IMR-90 (cell line): Measurements from ENCODE around the gene VAC14. TPM values are rescaled to one million over a fixed set of nuclear protein-coding genes. Genes with fewer than 3 reads are reported as not detected.

Experiments
- ATAC-seq: fragments of 200-7000 bp; cut with Tn5 transposase; 2 replicates; pipeline ENCODE4 v1.9.1; 2020; ENCODE audit warnings: low read depth, mild to moderate bottlenecking, moderate library complexity
- BruUV-seq: library from RNA; stranded (reverse); fragments of 400-500 nt; replicated peaks from 2 replicates; lab custom pipeline; 2021; lab: Mats Ljungman, UMichigan
- CTCF ChIA-PET: fragments of 300-600 bp; formaldehyde crosslinking; extraction: SDS; loops from one replicate; lab custom pipeline; 2021; ENCODE audit warnings: antibody characterized with exemption; lab: Yijun Ruan, JAX
- POLR2A ChIA-PET: fragments of 300-600 bp; sonication (Branson Sonifier 250); formaldehyde crosslinking; loops from one replicate; lab custom pipeline; 2022; ENCODE audit warnings: antibody characterized with exemption; ENCODE audit not compliant: unreplicated experiment; lab: Charles Lee
- DNase-seq: peaks from one replicate; pipeline ENCODE4 v3.0.0; 2013
- H2AFZ ChIP-seq: replicated peaks from 2 replicates; pipeline ENCODE3; 2013; ENCODE audit warnings: low read length, mild to moderate bottlenecking; ENCODE audit not compliant: poor library complexity
- H2AK5ac ChIP-seq: 2 replicates; pipeline ENCODE4 v1.6.1; 2013; ENCODE audit warnings: low read depth, low read length, inconsistent platforms
- H2AK9ac ChIP-seq: replicated peaks from 2 replicates; pipeline ENCODE3; 2013; ENCODE audit warnings: mild to moderate bottlenecking, low read depth, low read length, moderate library complexity; ENCODE audit not compliant: poor library complexity
- H2BK120ac ChIP-seq: 2 replicates; pipeline ENCODE4 v1.6.1; 2013; ENCODE audit warnings: low read depth, low read length, inconsistent platforms
- H2BK15ac ChIP-seq: 3 replicates; pipeline ENCODE4 v1.6.1; 2013; ENCODE audit warnings: low read depth, low read length, inconsistent platforms
- H2BK20ac ChIP-seq: 2 replicates; pipeline ENCODE4 v1.6.1; 2013; ENCODE audit warnings: low read depth, mild to moderate bottlenecking, inconsistent platforms, low read length, moderate library complexity
- H2BK5ac ChIP-seq: 2 replicates; pipeline ENCODE4 v1.6.1; 2013; ENCODE audit warnings: mild to moderate bottlenecking, low read depth, low read length, inconsistent platforms; ENCODE audit not compliant: poor library complexity, severe bottlenecking
- H3K14ac ChIP-seq: replicated peaks from 2 replicates; pipeline ENCODE4 v1.6.1; 2013; ENCODE audit warnings: low read depth, low read length, inconsistent platforms
- H3K18ac ChIP-seq: 2 replicates; pipeline ENCODE4 v1.6.1; 2013; ENCODE audit warnings: low read depth, low read length, control low read depth
- H3K23ac ChIP-seq: 2 replicates; pipeline ENCODE4 v1.6.1; 2013; ENCODE audit warnings: low read depth, low read length, inconsistent platforms
- H3K27ac ChIP-seq: 2 replicates; pipeline ENCODE4 v1.5.1; 2013; ENCODE audit warnings: mild to moderate bottlenecking, control low read depth, low read length; ENCODE audit not compliant: insufficient read depth
- H3K27me3 ChIP-seq: 2 replicates; pipeline ENCODE4 v1.6.1; 2013; ENCODE audit warnings: low read length; ENCODE audit not compliant: control insufficient read depth, insufficient read depth
- H3K36me3 ChIP-seq: 2 replicates; pipeline ENCODE4 v1.6.1; 2013; ENCODE audit warnings: low read length, mixed read lengths; ENCODE audit not compliant: control insufficient read depth, insufficient read depth
- H3K4ac ChIP-seq: 2 replicates; pipeline ENCODE4 v1.6.1; 2013; ENCODE audit warnings: low read depth, low read length, inconsistent platforms
- H3K4me1 ChIP-seq: 2 replicates; pipeline ENCODE4 v1.6.1; 2013; ENCODE audit warnings: low read length, mixed read lengths; ENCODE audit not compliant: control insufficient read depth, insufficient read depth
- H3K4me2 ChIP-seq: 2 replicates; pipeline ENCODE4 v1.6.1; 2013; ENCODE audit warnings: low read depth, mild to moderate bottlenecking, control low read depth, low read length, moderate library complexity
- H3K4me3 ChIP-seq: 2 replicates; pipeline ENCODE4 v1.5.1; 2013; ENCODE audit warnings: low read depth, mild to moderate bottlenecking, control low read depth, low read length, moderate library complexity; ENCODE audit not compliant: insufficient read depth
- H3K56ac ChIP-seq: 2 replicates; pipeline ENCODE4 v1.6.1; 2013; ENCODE audit warnings: low read length, inconsistent platforms; ENCODE audit not compliant: insufficient read depth; ENCODE audit errors: extremely low read depth
- H3K79me1 ChIP-seq, 2 experiments: 2 replicates each; pipeline ENCODE4 v1.6.1; 2013; ENCODE audit warnings: low read length in 2 of 2, inconsistent platforms in 1 of 2, low read depth in 1 of 2
- H3K9ac ChIP-seq: 2 replicates; pipeline ENCODE4 v1.6.1; 2013; ENCODE audit warnings: low read depth, low read length, control low read depth
- H3K9me1 ChIP-seq: 2 replicates; pipeline ENCODE4 v1.6.1; 2013; ENCODE audit warnings: low read length, inconsistent platforms; ENCODE audit not compliant: insufficient read depth
- H3K9me3 ChIP-seq: 2 replicates; pipeline ENCODE4 v1.6.1; 2013; ENCODE audit warnings: low read length; ENCODE audit not compliant: control insufficient read depth, insufficient read depth
- H4K20me1 ChIP-seq: 2 replicates; pipeline ENCODE4 v1.6.1; 2013; ENCODE audit warnings: low read length, inconsistent platforms; ENCODE audit not compliant: insufficient read depth
- H4K5ac ChIP-seq: 2 replicates; pipeline ENCODE4 v1.6.1; 2013; ENCODE audit warnings: mild to moderate bottlenecking, low read depth, low read length, control low read depth
- H4K8ac ChIP-seq, 2 experiments: 2 replicates each; pipeline ENCODE4 v1.6.1; 2013; ENCODE audit warnings: low read depth in 2 of 2, low read length in 2 of 2, control low read depth in 1 of 2, inconsistent platforms in 1 of 2
- H4K91ac ChIP-seq: 2 replicates; pipeline ENCODE4 v1.6.1; 2013; ENCODE audit warnings: low read depth, low read length, inconsistent platforms; ENCODE audit not compliant: insufficient read depth
- MXI1 ChIP-seq: IDR thresholded peaks from 2 replicates; pipeline ENCODE4 v1.6.1; 2012; ENCODE audit warnings: low read depth, mild to moderate bottlenecking, low read length, moderate library complexity, borderline replicate concordance
- NFE2L2 ChIP-seq: fragments of 150-350 bp; IDR thresholded peaks from 2 replicates; pipeline ENCODE4 v1.6.1; 2016; ENCODE audit warnings: low read depth, mild to moderate bottlenecking, low read length
- RCOR1 ChIP-seq: IDR thresholded peaks from 2 replicates; pipeline ENCODE4 v1.6.1; 2012; ENCODE audit warnings: mild to moderate bottlenecking, low read length, improper control_type of control experiment; ENCODE audit not compliant: insufficient replicate concordance
- SMC3 ChIP-seq: fragments of 150-350 bp; IDR thresholded peaks from 2 replicates; pipeline ENCODE4 v1.6.1; 2016; ENCODE audit warnings: low read depth, mild to moderate bottlenecking, antibody characterized with exemption, low read length, moderate library complexity
- WGBS, 2 experiments: methylation state at CpG; one replicate each; pipeline versions ENCODE4 v1.1.5 to v1.1.7; 2013; ENCODE audit warnings: missing lambda C conversion rate in 2 of 2; ENCODE audit not compliant: insufficient read length in 1 of 2; ENCODE audit errors: extremely low coverage in 2 of 2; 5-methylcytosine and 5-hydroxymethylcytosine counted together
- dilution Hi-C: fragments of 300-500 bp; cut with HindIII; formaldehyde crosslinking; loops from one replicate; pipeline ENCODE4 v1.14.3; 2018; ENCODE audit warnings: low sequenced_read_pairs; ENCODE audit not compliant: unreplicated experiment
- in situ Hi-C: fragments of 300-500 bp; cut with MboI; formaldehyde crosslinking; loops from 3 replicates; pipeline ENCODE4 v1.14.3; 2019; ENCODE audit warnings: low sequenced_read_pairs, inconsistent platforms, mixed read lengths
- intact Hi-C: fragments of 100-400 bp; cut with micrococcal nuclease; formaldehyde crosslinking; loops from 2 replicates; pipeline ENCODE4 v1.10.0; 2022
- polyA plus RNA-seq, 3 experiments: library from polyadenylated mRNA; depleted of rRNA; stranded (reverse); fragments of >200 nt; gene quantifications; 2 replicates each; pipeline ENCODE4 v1.2.3, GENCODE V29; 2012; ENCODE audit warnings: low replicate concordance in 1 of 3
- total RNA-seq: library from RNA; depleted of rRNA; stranded (reverse); fragments of >200 nt; gene quantifications from 2 replicates; pipeline ENCODE4 v1.2.3, GENCODE V29; 2012
- TF ChIP-seq, protein P1 (sequence below): conservative IDR thresholded peaks from 2 replicates; pipeline ENCODE4 v1.5.1; 2012; ENCODE audit warnings: mild to moderate bottlenecking, low read depth, low read length, improper control_type of control experiment

The VAC14 gene
- total and polyA plus RNA-seq, 2 of the 4 experiments (the other 2 are of a cell fraction) = 21.1 to 40.2 TPM

GRCh38 chr16:70664325-70665112 lies 136.4 kb downstream of the VAC14 start:
- Histone ChIP-seq H4K20me1 (peaks cover 65% of the 10 kb centered on the region), H3K4me3 (no peak overlapping the region), H2AK9ac (no peak overlapping the region), H3K36me3 (peaks cover 62% of the 10 kb centered on the region), H3K27ac (no peak overlapping the region), H2BK20ac (no peak overlapping the region), H3K18ac (no peak overlapping the region), H3K4me1 (peaks cover 3% of the 10 kb centered on the region; the same call in 1 of the 2 replicates), H3K9me1 (no peaks in the 10 kb centered on the region), H3K9ac (no peak overlapping the region), H3K4ac (no peak overlapping the region), H3K14ac (no peak overlapping the region), H2AK5ac (no peak overlapping the region), H3K23ac (no peak overlapping the region), H3K27me3 (no peaks in the 10 kb centered on the region), H3K9me3 (no peaks in the 10 kb centered on the region), H4K5ac (no peak overlapping the region), H2BK5ac (no peak overlapping the region), H2AFZ (no peak overlapping the region), H2BK15ac (no peak overlapping the region), H3K79me1 (peaks cover 6 to 56% of the 10 kb centered on the region in 2 experiments), H4K91ac (no peak overlapping the region), H3K56ac (no peak overlapping the region), H3K4me2 (no peak overlapping the region), H2BK120ac (no peak overlapping the region), H4K8ac (no peak overlapping the region)
- intact Hi-C loops (no loop called here), in situ Hi-C loops (no loop called here), dilution Hi-C loops (no loop called here)
- ATAC-seq = no peak
- ChIA-PET POLR2A (no interaction called here), CTCF (no interaction called here)
- TF ChIP-seq, protein P1, sequence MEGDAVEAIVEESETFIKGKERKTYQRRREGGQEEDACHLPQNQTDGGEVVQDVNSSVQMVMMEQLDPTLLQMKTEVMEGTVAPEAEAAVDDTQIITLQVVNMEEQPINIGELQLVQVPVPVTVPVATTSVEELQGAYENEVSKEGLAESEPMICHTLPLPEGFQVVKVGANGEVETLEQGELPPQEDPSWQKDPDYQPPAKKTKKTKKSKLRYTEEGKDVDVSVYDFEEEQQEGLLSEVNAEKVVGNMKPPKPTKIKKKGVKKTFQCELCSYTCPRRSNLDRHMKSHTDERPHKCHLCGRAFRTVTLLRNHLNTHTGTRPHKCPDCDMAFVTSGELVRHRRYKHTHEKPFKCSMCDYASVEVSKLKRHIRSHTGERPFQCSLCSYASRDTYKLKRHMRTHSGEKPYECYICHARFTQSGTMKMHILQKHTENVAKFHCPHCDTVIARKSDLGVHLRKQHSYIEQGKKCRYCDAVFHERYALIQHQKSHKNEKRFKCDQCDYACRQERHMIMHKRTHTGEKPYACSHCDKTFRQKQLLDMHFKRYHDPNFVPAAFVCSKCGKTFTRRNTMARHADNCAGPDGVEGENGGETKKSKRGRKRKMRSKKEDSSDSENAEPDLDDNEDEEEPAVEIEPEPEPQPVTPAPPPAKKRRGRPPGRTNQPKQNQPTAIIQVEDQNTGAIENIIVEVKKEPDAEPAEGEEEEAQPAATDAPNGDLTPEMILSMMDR = no peak
- TF ChIP-seq RCOR1 (no peak), NFE2L2 (no peak), MXI1 (no peak), SMC3 (no peak)
- WGBS, 2 experiments = 93% methylated on average over 28 of the region's 39 CpGs; no CpG with 5 or more reads in 1 of the 2 experiments
- no TSS peak for BruUV-seq
- DNase-seq = no peak
